ENCODE data around the gene RFTN1. TPM values are rescaled to one million over a fixed set of nuclear protein-coding genes. Genes with fewer than 3 reads are reported as not detected.

Gene RFTN1
- total and polyA plus RNA-seq, 2 donors (not counting 1 experiment from before 2014, with no cell fraction given), result 32.4 to 156 TPM

- peaks cover 100% of the 10 kb centered on the region in 2 donors for H3K4me1 ChIP-seq (ENCODE audit: control insufficient read depth in 2 of 2, insufficient read depth in 2 of 2, low read length in 2 of 2)
- TF ChIP-seq EZH2 (IDR thresholded peaks at IDR 0.05; ENCODE audit: borderline replicate concordance, insufficient read depth, low read depth, low read length, poor library complexity, severe bottlenecking), result no peak
- TF ChIP-seq, protein P1, sequence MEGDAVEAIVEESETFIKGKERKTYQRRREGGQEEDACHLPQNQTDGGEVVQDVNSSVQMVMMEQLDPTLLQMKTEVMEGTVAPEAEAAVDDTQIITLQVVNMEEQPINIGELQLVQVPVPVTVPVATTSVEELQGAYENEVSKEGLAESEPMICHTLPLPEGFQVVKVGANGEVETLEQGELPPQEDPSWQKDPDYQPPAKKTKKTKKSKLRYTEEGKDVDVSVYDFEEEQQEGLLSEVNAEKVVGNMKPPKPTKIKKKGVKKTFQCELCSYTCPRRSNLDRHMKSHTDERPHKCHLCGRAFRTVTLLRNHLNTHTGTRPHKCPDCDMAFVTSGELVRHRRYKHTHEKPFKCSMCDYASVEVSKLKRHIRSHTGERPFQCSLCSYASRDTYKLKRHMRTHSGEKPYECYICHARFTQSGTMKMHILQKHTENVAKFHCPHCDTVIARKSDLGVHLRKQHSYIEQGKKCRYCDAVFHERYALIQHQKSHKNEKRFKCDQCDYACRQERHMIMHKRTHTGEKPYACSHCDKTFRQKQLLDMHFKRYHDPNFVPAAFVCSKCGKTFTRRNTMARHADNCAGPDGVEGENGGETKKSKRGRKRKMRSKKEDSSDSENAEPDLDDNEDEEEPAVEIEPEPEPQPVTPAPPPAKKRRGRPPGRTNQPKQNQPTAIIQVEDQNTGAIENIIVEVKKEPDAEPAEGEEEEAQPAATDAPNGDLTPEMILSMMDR (IDR thresholded peaks at IDR 0.05), result no peak
- CTCF ChIA-PET, result interaction anchor here (1.0 to 1.2 kb wide), 3 partner anchors 57 to 176 kb away, joined by 3 to 6 read pairs (median 4); no protein-coding TSS in a partner anchor
- Mint-ChIP-seq H3K4me1 (peaks cover 97% of the 10 kb centered on the region), H3K9me3 (ENCODE audit: insufficient read depth) (no peaks in the 10 kb centered on the region), H3K4me3 (peak overlapping the region; percentile 66), H3K27ac (peak overlapping the region; percentile 91), H3K27me3 (no peaks in the 10 kb centered on the region)
- peaks cover 0 to 14% (median 5%) of the 10 kb centered on the region in 3 donors for H3K9me3 ChIP-seq (ENCODE audit: control extremely low read depth in 1 of 3, control insufficient read depth in 2 of 3, insufficient read depth in 1 of 3, low read length in 2 of 3)
- 15% methylated on average over 15 of the region's 17 CpGs for WGBS (ENCODE audit: insufficient coverage)
- DNase-seq (peak; percentile 88), ATAC-seq (ENCODE audit: low read depth) (peak; percentile 52)
- H4K20me1 ChIP-seq (ENCODE audit: control insufficient read depth, insufficient read depth, low read length, poor library complexity, severe bottlenecking), result peaks cover under 1% of the 10 kb centered on the region
- peaks cover 2 to 8% of the 10 kb centered on the region in 2 experiments for H3K36me3 ChIP-seq (replicated peaks in 1 of 2; ENCODE audit: control extremely low read depth in 1 of 2, control insufficient read depth in 1 of 2, extremely low read depth in 1 of 2, insufficient read depth in 2 of 2, low read length in 1 of 2)
- peak overlapping the region; percentile 52 for H3K4me2 ChIP-seq (replicated peaks; ENCODE audit: low read depth, low read length, poor library complexity, severe bottlenecking)
- POLR2A ChIA-PET, result interaction anchor here (2.3 kb wide), 1 partner anchor 138 kb away, joined by 6 read pairs; no protein-coding TSS in a partner anchor
- intact Hi-C loops (cut with micrococcal nuclease), result loop anchor here (5.0 kb wide), 3 partner anchors 62 to 107 kb away; partner anchors contain the start of gene OXNAD1
- peak overlapping the region; percentile 19 for H3K9ac ChIP-seq (ENCODE audit: low read length)
- H3K4me3 ChIP-seq (ENCODE audit: control extremely low read depth in 1 of 5, extremely low read depth in 1 of 5, insufficient read depth in 1 of 5, low read depth in 2 of 5, low read length in 4 of 5), result peak overlapping the region in 3 of 5 experiments; percentile 2 to 32 (median 6)
- H3K27ac ChIP-seq (ENCODE audit: low read length in 2 of 2), result peak overlapping the region; percentile 76 to 87
- no peaks in the 10 kb centered on the region for H3K27me3 ChIP-seq (replicated peaks in 1 of 4; ENCODE audit: control extremely low read depth in 1 of 4, control insufficient read depth in 3 of 4, insufficient read depth in 4 of 4, low read length in 3 of 4)
- no peak overlapping the region for H2AFZ ChIP-seq (ENCODE audit: insufficient read depth, low read depth, low read length, poor library complexity, severe bottlenecking)
- H3K79me2 ChIP-seq (ENCODE audit: control insufficient read depth, insufficient read depth, low read length), result peaks cover 17% of the 10 kb centered on the region
Observed at GRCh38 chr3:16374047-16374934, 139.2 kb downstream of the RFTN1 start.
